HepG2 (cell line): ENCODE data around the gene TMEM14B. TPM values are rescaled to one million over a fixed set of nuclear protein-coding genes. Genes with fewer than 3 reads are reported as not detected.

ENCODE experiments used
- ATAC-seq: fragments of 200-7000 bp; cut with Tn5 transposase; 3 replicates; pipeline ENCODE4 v1.9.1; 2020; ENCODE audit warnings: mild to moderate bottlenecking, moderate library complexity
- BruUV-seq: library from RNA; stranded (reverse); fragments of 400-500 nt; replicated peaks from 2 replicates; lab custom pipeline; 2021; lab: Mats Ljungman, UMichigan
- CTCF ChIA-PET: fragments of 300-600 bp; formaldehyde crosslinking; extraction: SDS; loops from one replicate; lab custom pipeline; 2021; ENCODE audit warnings: low total read pairs, inconsistent platforms, low intra/inter-chr PET ratio; lab: Yijun Ruan, JAX
- POLR2A ChIA-PET: fragments of 350-600 bp; sonication (Branson Sonifier 250); formaldehyde crosslinking; loops from one replicate; lab custom pipeline; 2020; ENCODE audit warnings: antibody characterized with exemption, inconsistent platforms; lab: Yijun Ruan, JAX
- DNase-seq: peaks from one replicate; pipeline ENCODE4 v3.0.0-alpha.2; 2015; ENCODE audit warnings: low spot score
- FAIRE-seq: peaks from 3 replicates; lab custom pipeline; 2011; peaks lifted over from hg19 to GRCh38; lab: Jason Lieb, UNC
- H2AFZ ChIP-seq: one replicate; pipeline ENCODE4 v1.6.1; 2011; ENCODE audit warnings: low read length, inconsistent platforms
- H3K27ac ChIP-seq: fragments of 300-600 bp; 3 replicates; pipeline ENCODE4 v1.8.0; 2011; ENCODE audit warnings: mixed run types, mild to moderate bottlenecking, mixed read lengths, low read length, inconsistent platforms; ENCODE audit not compliant: insufficient read depth; ENCODE audit errors: extremely low read length
- H3K27me3 ChIP-seq, 2 experiments: fragments of 200-600 bp in 1 of 2; 2 replicates in 1 of 2; 3 replicates in 1 of 2; pipeline versions ENCODE4 v1.6.0 to v1.8.0; 2011; ENCODE audit warnings: low read length in 2 of 2, mild to moderate bottlenecking in 2 of 2, moderate library complexity in 2 of 2, inconsistent platforms in 1 of 2; ENCODE audit not compliant: insufficient read depth in 2 of 2, control insufficient read depth in 1 of 2
- H3K36me3 ChIP-seq, 2 experiments: fragments of 200-600 bp in 1 of 2; replicated peaks in 1 of 2; 2 replicates in 1 of 2; 3 replicates in 1 of 2; pipeline versions ENCODE4 v1.5.1 to v1.8.0; 2011; ENCODE audit warnings: low read length in 2 of 2, inconsistent platforms in 1 of 2; ENCODE audit not compliant: insufficient read depth in 2 of 2, control insufficient read depth in 1 of 2
- H3K4me1 ChIP-seq: 2 replicates; pipeline ENCODE4 v1.5.1; 2012; ENCODE audit warnings: low read length, inconsistent platforms; ENCODE audit not compliant: insufficient read depth
- H3K4me2 ChIP-seq: 2 replicates; pipeline ENCODE4 v1.6.0; 2011; ENCODE audit warnings: low read depth, low read length, inconsistent platforms
- H3K4me3 ChIP-seq, 3 experiments: fragments of 200-600 bp in 1 of 3; sonication (generic), shearing (Covaris generic) in 1 of 3; replicated peaks in 1 of 3; 2 replicates each; pipeline ENCODE4 v1.5.1; 2011 to 2016; ENCODE audit warnings: low read length in 3 of 3, inconsistent platforms in 2 of 3, low read depth in 2 of 3, mild to moderate bottlenecking in 2 of 3, control low read depth in 1 of 3, mixed read lengths in 1 of 3; ENCODE audit not compliant: insufficient read depth in 1 of 3
- H3K79me2 ChIP-seq: one replicate; pipeline ENCODE4 v1.6.1; 2011; ENCODE audit warnings: low read length, inconsistent platforms; ENCODE audit not compliant: insufficient read depth
- H3K9ac ChIP-seq: 2 replicates; pipeline ENCODE4 v1.6.0; 2011; ENCODE audit warnings: mild to moderate bottlenecking, low read depth, low read length, inconsistent platforms; ENCODE audit not compliant: insufficient read depth
- H3K9me3 ChIP-seq: 2 replicates; pipeline ENCODE4 v1.5.1; 2012; ENCODE audit warnings: mild to moderate bottlenecking, low read length
- H4K20me1 ChIP-seq: 2 replicates; pipeline ENCODE4 v1.6.0; 2011; ENCODE audit warnings: inconsistent platforms, mild to moderate bottlenecking, low read length, moderate library complexity; ENCODE audit not compliant: insufficient read depth
- EED ChIP-seq: sonication (generic); formaldehyde crosslinking; IDR thresholded peaks from 2 replicates; pipeline ENCODE4 v1.5.0; 2020; ENCODE audit warnings: mild to moderate bottlenecking, missing genetic modification reagents
- ELF1 ChIP-seq: sonication (generic); formaldehyde crosslinking; IDR thresholded peaks from 2 replicates; pipeline ENCODE4 v1.4.0; 2020; ENCODE audit warnings: missing genetic modification reagents
- LRRFIP1 ChIP-seq: sonication (generic); formaldehyde crosslinking; conservative IDR thresholded peaks from 2 replicates; pipeline ENCODE4 v1.4.0; 2020; ENCODE audit warnings: missing genetic modification reagents
- MBD4 ChIP-seq: IDR thresholded peaks from 2 replicates; pipeline ENCODE4 v1.6.1; 2012; ENCODE audit warnings: low read length, inconsistent platforms, borderline replicate concordance
- NFE2L2 ChIP-seq: fragments of 150-350 bp; IDR thresholded peaks from 2 replicates; pipeline ENCODE4 v1.6.1; 2014; ENCODE audit warnings: low read length
- SP4 ChIP-seq: sonication (generic); formaldehyde crosslinking; IDR thresholded peaks from 2 replicates; pipeline ENCODE4 v1.8.1; 2023; ENCODE audit warnings: mild to moderate bottlenecking, missing genetic modification reagents
- ZNF136 ChIP-seq: sonication (generic); formaldehyde crosslinking; IDR thresholded peaks from 2 replicates; pipeline ENCODE4 v1.8.1; 2022; ENCODE audit warnings: low read depth, mild to moderate bottlenecking, moderate library complexity, missing genetic modification reagents
- ZNF251 ChIP-seq: sonication (generic); formaldehyde crosslinking; IDR thresholded peaks from 2 replicates; pipeline ENCODE4 v1.9.0; 2021; ENCODE audit warnings: mild to moderate bottlenecking, missing genetic modification reagents
- ZNF335 ChIP-seq: sonication (generic); formaldehyde crosslinking; IDR thresholded peaks from 2 replicates; pipeline ENCODE4 v1.4.0; 2020; ENCODE audit warnings: missing genetic modification reagents
- ZNF772 ChIP-seq: sonication (generic); formaldehyde crosslinking; IDR thresholded peaks from 2 replicates; pipeline ENCODE4 v1.5.0; 2020; ENCODE audit warnings: mild to moderate bottlenecking, missing genetic modification reagents
- WGBS: methylation state at CpG from one replicate; pipeline ENCODE4 v1.1.6; 2017; ENCODE audit warnings: low lambda C conversion rate; 5-methylcytosine and 5-hydroxymethylcytosine counted together
- in situ Hi-C: cut with HindIII; loops from 2 replicates; pipeline ENCODE4 v1.10.0; 2017; ENCODE audit warnings: low pct_unique_long_range_greater_than_20kb; ENCODE audit not compliant: extremely low pct_ligation_motif_present
- intact Hi-C: fragments of 100-400 bp; cut with micrococcal nuclease; formaldehyde crosslinking; loops from one replicate; pipeline ENCODE4 v1.10.0; 2022; ENCODE audit not compliant: unreplicated experiment
- polyA plus RNA-seq, 8 experiments: library from polyadenylated mRNA; depleted of rRNA in 3 of 8; stranded (reverse) in 7 of 8; unstranded in 1 of 8; fragments of >200 nt; fragmentation: Illumina TruSeq in 4 of 8; extraction: Trizol in 4 of 8; gene quantifications; 2 replicates each; pipeline versions ENCODE4 v1.2.1 to v1.2.3, GENCODE V29; 2011 to 2016; ENCODE audit warnings: low read depth in 4 of 8, missing spikeins in 1 of 8, mixed read lengths in 1 of 8; ENCODE audit not compliant: insufficient read depth in 1 of 8
- total RNA-seq, 5 experiments: library from RNA; depleted of rRNA; stranded (reverse); fragments of >200 nt; fragmentation: Illumina TruSeq; extraction: Trizol; gene quantifications; 2 replicates each; pipeline ENCODE4 v1.2.3, GENCODE V29; 2016; ENCODE audit warnings: low read depth in 1 of 5

Gene TMEM14B
- total and polyA plus RNA-seq, 2 of the 13 experiments (the other 11 are each of a cell fraction or from before 2014, with no cell fraction given) = 133 to 200 TPM

GRCh38 chr6:10725044-10725443, 22.6 kb upstream of the TMEM14B start (continued):
- TF ChIP-seq ZNF136 (CRISPR knock-in tag) = no peak

GRCh38 chr6:10725716-10726115, 21.9 kb upstream of the TMEM14B start:
- no peaks in the 10 kb centered on the region for H3K9me3 ChIP-seq
- FAIRE-seq (no peak), ATAC-seq (no peak), DNase-seq (no peak)
- POLR2A ChIA-PET = interaction anchor here (0.8 to 3.2 kb wide), 2 partner anchors 21 to 31 kb away, joined by 3 to 16 read pairs; partner anchors contain the start of genes C6orf52, PAK1IP1 and TMEM14B
- BruUV-seq = no TSS peak
- no peak overlapping the region for H3K4me2 ChIP-seq
- intact Hi-C loops = no loop called here
- no peak overlapping the region for H3K27ac ChIP-seq
- no peaks in the 10 kb centered on the region for H4K20me1 ChIP-seq
- in situ Hi-C loops = no loop called here
- WGBS = 95% methylated on average over 9 of the region's 9 CpGs
- TF ChIP-seq ZNF251 (CRISPR knock-in tag) (no peak), ZNF772 (CRISPR knock-in tag) (no peak), LRRFIP1 (CRISPR knock-in tag) (no peak), ELF1 (no peak), MBD4 (no peak), EED (CRISPR knock-in tag) (0 out of 2 replicates have a peak, but pooled peaks have one; percentile 26), ZNF335 (CRISPR knock-in tag) (no peak), SP4 (CRISPR knock-in tag) (no peak), NFE2L2 (no peak)
- CTCF ChIA-PET = no interaction called here
- H3K9ac ChIP-seq = no peak overlapping the region
- peaks cover 34% of the 10 kb centered on the region for H3K4me1 ChIP-seq
- peaks cover 12 to 41% of the 10 kb centered on the region in 2 experiments for H3K36me3 ChIP-seq
- H3K79me2 ChIP-seq = peaks cover 25% of the 10 kb centered on the region
- no peak overlapping the region for H3K4me3 ChIP-seq
- no peaks in the 10 kb centered on the region for H3K27me3 ChIP-seq
- H2AFZ ChIP-seq = no peak overlapping the region
